Activated CD4-positive, alpha-beta T cell treated with anti-CD3 and anti-CD28 coated beads for 24 hours (primary cell): ENCODE data around the gene NFATC1.
"Not testable (repeated sequence)": the region's sequence is repeated elsewhere in the genome, so short reads cannot be mapped to it uniquely, and the experiment has no call there.

Experiments
- DNase-seq, 2 donors: peaks; one replicate each; pipeline ENCODE4 v3.0.0-alpha.2; 2020; ENCODE audit warnings: low read depth in 2 of 2

NFATC1 gene

DNA sequence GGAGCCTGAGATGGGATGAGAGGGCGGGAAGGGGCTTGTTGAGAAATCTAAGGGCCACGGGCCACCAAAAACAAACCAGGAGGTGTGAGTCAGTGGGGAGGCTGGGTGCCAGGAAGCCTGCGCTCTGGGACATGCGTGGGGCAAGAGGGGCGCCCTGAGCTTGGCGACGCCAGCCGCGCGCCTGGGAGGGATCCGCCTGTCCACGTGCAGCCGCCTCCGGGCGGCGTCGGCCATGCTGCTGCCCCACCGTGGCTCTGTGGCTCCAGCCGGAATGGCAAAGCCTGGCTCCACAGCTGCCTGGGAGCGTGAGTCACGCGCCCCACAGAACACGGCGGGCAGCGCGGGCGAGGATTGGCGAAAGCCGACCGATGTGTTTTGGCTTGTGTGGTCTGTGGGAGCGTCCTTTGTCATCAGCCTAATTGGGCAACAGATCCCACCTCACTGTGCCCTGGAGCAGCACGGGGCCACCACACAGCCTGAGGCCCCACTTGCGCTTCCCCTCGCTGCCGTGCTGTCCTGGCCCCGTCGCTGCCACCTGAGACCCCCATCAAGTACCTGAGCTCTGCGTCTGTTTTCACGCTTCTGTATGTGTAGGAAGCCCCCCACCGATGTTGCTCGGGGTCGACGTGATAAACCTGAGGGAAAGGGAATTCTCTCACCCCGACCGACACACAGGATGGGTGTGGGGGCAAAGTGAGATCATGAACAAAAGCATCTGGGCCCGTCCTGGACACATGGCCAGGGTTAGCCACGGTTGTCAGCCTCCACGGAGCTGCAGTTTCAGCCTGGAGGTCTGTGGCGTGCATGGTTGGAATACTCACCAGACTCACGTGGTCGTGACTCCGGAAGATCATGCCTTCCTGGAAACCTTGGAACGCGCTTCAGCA lies 80.5 kb downstream of the NFATC1 start:
- DNase-seq = no peak

DNA sequence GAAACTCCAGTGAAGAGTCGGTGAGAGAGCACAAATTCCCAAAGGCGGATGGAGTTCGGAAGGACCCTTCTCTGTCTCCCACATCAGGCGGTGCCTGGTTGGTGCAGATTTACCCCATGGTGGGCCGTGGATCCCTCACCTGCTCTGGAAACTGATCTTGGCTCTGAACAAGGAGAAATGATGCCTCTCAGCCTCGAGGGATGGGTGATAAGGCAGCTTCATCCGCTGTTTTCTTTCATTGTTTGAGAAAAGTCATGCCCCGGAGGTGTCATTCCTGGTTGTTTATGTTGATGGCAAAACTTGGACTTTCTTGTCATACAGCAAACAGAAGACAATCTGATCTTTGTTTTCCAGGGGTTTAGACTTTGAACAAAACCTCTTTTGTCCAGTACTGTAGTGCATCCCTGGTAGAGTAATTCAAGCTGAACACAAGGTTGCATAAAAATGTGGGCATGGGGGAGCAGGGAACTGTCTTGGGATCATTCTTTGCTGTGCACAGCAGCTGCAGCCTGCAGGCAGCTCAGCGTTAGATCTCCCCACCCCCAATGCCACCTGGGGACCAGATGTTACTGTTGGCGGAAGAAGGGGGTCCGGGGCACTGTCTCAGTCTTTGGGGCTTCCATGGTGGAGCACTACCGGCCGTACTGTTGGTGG lies 81.3 kb downstream of the NFATC1 start:
- no peak for DNase-seq

DNA sequence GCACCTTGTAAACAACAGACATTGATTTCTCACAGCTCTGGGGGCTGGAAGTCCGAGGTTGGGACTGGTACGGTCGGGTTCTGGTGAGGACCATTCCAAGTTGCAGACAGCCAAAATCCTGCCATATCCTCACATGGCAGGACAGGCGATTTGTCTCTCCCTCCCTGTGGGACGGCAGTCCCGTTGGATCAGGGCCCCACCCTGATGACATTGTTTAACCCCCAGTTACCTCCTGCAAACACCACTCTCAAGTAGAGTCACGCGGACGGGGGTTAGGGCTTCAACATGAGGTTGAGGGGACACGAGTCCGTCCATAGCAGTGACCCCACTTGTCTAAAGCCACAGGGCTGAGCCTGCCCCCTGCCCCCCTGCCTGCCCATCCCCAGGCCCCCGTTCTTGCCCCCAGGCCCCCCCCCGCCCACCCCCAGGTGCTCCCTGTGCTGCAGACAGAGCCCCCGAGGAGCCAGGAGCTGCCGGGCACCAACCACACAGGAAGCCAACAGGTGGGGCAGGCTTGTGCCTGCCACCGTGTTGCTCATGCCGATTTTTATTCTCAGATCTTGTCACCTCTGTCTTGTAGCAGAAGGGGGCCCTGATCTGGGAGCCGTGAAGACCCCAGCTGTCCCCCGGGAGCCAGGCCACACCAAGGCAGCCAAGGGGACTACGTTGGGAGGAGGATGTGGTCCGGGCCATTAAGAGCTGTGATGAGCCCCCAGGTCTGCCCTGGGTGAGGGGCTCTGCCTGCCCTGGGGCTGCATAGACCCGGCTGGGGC lies 82.2 kb downstream of the NFATC1 start:
- DNase-seq = no peak

DNA sequence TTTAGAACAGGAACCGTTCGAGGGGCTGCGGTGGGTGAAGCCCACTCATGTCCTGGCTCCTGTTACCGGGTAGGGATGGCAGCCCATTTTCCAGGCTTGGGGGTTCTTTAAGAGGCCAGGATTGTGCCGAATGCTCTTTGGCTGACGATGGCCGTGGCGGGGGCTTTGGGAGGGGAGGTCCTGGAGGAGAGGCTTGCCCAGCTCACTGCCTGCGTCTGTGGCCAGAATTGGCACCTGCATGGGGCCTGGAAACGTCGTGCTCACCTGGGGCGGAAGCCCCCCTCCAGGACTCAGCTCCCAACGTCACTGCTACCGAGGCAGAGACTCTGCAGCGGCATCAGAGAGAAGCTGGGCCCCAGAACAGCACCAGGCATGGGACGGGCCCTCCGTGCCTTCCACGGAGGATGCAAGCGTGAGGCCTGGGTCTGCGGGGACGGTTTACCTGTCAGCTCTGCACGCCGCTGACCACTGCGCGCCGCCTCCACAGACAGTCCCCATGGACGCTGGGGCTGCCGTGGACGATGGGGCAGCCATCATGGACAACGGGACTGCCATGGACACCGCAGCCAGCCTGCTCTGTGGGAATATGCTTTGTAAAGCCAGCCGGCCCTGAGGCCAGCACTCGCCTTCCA lies 82.9 kb downstream of the NFATC1 start:
- no peak for DNase-seq

DNA sequence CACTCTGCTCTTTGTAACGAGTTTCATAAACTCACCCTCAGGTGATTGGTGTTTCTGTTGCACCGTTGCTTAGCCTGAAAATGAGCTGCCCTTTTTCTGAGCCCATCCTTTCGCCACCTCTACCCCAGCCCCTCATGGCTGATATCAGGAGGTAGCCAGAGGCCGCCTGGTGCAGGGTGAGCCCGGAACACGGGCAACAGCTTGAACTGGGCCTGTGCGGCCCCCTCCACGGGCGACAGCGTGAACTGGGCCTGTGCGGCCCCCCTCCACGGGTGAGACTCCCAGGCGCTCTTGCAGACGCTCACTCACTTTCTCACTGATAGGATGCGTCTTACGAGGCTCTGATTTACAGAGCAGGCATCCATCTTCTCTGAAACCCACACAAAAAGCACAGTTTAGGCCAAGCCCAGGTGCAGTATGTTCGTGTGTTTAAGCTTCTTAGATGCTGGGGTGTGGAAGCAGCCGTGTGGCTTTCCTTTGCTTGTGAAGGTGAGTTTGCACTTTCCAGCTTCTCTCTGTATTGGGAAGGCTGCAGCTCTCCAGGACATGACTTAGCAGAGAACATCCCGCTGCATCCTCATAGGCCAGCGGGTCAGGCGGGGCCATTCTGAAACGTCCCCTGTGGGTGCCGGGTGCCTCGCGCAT lies 83.5 kb downstream of the NFATC1 start:
- DNase-seq = no peak

DNA sequence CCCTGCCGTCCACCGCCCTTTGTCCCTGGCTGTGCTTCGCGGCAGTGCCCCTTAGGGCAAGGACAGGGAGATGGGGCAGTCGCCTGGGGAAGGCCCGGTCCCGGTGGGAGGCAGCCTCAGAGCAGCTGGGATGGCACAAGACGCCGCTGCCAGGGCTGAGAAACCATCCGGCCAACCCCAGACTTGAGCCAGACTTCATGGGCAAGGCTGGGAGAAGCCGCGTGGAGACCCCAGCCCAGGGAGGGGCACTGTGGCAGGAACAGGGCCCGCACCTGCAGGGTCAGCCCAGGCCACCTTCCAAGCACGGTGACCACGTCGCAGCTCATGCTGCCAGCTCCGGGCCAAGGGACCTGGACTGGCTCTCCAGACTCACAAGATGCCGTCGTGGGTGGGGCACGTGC lies 84.0 kb downstream of the NFATC1 start:
- DNase-seq = no peak

DNA sequence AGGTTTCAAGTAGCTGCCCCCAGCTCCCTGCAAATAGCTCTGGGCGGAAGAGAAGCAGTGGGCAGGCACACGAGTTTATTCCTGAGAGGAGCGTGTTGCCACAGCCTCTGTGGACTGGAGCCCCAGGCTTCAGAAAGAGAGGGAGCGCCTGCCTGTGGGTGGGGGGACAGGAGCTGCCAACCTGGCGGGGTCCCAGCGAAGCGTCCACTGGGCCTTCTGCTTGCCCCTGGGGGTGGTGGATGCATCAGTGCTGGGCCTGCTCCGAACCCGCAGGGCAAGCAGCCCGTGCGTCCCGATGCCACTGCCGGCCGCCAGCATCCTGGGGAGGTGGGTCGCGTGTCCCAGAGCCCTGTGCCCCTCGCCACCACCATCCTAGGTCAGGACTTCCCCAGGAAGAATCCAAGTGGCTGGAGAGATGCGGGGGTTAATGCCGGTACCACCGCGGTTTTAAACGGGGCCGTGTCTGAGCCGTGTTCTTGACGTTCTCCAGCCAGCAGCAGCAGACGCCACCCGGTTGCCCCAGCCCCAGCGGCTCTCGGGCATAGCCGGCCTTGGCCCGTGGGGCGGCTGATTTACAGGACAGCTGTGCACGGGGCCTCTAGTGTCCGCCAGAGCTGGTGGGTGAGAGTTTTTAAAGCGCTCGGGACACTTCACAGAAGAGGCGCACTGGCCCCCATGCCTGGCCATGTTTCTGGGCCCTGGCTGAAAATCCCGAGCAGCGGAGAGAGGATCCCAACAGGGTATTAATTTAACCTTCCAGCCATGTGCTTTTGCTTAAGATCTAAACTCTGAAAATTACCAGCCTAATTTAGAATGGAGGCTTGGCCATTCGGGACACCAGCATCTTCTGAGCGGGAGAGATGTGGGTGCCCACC lies 84.7 kb downstream of the NFATC1 start:
- DNase-seq = no peak

DNA sequence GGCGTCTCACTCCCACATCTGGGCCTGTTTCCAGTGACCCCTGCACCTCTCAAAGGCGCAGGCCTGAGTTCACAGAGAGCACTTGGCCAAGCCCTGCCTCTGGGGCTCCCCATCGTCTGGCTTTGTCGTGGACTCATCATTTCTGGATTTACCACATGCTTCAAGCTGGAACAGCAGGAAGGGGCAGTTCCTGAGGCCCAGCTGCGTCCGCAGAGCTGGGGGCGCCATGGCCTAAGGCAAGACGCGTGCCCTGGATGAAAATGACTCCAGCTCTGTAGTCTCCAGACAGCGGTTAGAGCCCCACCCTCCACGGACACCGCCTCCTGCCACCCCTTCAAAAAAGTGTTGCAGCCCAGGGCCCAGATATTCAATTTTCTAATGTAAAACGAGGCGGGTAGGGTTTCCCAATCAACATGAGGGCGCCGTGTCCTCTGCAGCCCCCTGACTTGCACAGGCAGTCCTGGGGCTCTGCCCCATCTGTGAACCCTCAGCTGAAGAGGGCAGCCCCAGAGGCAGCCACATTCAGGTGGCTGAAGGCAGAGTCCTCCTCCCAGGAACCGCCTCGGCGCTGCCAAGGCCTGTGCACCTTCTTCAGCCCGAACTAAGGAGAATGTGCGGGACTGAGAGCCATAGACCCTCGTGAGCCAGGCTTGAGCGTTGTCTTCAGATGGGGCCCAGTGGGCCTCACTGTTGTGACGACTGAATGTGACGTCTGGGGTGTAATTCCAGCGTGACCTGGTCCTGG lies 85.5 kb downstream of the NFATC1 start:
- no peak for DNase-seq

DNA sequence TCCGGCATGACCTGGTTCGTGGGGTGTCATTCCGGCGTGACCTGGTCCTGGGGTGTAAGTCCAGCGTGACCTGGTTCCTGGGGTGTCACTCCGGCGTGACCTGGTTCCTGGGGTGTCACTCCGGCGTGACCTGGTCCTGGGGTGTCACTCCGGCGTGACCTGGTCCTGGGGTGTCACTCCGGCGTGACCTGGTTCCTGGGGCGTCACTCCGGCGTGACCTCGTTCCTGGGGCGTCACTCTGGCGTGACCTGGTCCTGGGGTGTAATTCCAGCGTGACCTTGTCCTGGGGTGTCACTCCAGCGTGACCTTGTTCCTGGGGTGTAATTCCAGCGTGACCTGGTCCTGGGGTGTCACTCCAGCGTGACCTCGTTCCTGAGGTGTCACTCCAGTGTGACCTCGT lies 87.7 kb downstream of the NFATC1 start:
- DNase-seq = not testable (repeated sequence)

DNA sequence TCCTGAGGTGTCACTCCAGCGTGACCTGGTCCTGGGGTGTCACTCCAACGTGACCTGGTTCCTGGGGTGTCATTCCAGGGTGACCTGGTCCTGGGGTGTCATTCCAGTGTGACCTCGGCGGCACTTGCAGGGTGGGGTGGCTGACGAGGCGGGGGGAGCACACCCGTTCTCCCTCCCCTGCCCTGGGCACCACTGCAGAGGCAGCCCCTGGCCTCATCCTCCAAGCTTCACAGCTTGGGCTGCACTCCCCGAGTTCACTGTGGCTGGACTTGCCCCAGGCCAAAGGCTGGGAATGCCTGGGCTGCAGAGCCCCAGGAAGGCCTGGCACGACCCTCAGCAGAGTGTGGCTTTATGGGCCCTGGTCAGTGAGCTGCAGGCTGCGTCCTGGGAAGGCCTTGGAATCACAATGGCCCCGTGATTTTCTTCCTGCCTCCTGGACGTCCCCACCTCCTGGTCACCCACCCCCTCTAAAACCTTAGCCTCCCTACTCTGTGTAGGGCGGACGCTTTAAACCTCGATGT lies 88.3 kb downstream of the NFATC1 start:
- DNase-seq = no peak

DNA sequence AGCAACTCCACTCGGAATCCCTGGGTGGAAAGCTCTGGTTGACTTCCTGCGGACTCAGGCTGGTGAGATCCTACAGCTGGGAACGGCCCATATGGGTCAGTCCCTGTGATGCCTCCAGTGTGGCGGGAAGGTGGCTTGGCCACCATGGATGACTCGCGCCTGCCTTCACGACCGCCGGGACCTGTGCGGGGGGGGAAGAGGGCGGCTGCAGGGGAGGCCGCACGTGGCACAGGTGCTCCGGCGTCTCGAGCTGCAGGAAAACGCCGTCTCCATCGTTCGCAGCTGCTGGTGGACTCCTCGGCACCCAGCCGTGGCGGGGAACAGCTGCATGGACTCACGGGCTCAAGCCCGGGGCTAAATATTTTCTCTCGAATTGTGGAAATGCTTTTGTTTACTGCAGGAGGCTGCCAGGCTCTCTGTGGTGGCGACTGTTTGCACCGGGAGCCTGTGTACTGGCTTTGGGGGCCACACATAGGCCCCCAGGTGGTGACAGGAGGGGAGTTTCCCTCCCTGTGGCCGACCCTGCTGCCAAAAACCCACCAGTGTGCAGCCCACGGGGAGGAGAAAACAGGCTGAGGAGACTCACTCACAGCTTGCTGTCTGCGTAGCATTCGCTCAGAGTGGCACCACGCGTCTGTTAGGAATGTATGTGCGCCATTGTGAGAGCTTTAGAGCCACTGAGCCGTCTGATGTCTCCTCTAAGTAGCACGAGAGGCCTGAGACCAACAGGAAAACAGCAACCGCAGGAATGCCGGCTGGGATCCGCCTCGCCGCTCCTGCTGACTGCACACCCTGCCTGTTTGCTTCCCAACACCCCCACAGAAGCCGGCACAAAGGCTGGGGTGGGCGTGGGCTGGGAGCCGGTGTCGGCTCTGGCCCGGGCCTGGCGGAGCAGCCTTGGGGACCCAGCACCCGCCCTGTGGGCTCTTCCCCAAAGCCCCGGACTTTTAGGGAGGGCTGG lies 89.2 kb downstream of the NFATC1 start:
- no peak for DNase-seq

DNA sequence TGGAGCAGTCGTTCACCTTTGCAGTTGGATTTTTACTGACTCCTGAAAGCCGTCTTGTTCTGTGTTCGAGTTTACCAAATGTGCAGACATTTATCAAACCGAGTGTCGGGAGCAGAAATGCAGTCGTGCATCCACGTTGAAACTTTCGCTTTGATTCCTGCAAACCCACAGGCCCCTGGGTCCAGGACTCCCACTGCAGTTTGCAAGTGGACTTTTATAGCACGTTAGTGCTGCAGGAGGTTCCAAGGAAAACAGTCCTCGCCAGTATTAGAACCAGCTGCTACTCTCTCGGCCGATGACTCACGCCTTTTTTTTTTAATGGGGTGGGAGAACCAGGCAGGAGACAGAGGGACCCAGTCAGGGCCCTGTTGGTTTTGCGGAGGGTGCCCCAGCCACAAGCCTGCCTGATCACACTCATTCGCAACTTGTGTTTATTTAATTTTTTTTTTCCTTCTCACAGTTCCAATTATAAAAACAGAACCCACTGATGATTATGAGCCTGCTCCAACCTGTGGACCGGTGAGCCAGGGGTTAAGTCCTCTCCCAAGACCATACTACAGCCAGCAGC lies 90.1 kb downstream of the NFATC1 start:
- no peak for DNase-seq

DNA sequence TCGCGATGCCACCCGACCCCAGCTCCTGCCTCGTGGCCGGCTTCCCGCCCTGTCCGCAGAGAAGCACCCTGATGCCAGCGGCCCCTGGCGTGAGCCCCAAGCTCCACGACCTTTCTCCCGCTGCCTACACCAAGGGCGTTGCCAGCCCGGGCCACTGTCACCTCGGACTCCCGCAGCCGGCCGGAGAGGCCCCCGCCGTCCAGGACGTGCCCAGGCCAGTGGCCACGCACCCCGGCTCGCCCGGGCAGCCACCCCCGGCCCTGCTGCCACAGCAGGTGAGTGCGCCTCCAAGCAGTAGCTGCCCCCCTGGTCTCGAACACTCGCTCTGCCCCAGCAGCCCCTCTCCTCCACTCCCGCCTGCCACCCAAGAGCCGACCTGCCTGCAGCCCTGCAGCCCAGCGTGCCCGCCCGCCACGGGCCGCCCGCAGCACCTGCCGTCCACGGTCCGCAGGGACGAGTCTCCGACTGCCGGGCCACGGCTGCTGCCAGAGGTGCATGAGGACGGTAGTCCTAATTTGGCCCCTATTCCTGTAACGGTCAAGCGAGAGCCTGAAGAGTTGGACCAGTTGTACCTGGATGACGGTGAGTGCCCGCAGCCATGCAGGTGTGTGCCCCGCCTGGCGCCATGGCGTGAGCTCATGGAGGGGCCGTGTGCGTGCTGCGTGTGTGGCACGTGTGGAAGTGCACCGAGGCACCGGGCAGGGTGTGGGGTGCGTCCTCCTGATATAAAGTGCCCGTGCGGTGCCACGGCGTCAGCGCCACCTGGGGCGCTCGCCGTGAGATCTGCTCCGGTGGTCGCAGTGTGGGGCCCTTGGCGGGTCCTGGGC lies 90.8 kb downstream of the NFATC1 start:
- no peak for DNase-seq

DNA sequence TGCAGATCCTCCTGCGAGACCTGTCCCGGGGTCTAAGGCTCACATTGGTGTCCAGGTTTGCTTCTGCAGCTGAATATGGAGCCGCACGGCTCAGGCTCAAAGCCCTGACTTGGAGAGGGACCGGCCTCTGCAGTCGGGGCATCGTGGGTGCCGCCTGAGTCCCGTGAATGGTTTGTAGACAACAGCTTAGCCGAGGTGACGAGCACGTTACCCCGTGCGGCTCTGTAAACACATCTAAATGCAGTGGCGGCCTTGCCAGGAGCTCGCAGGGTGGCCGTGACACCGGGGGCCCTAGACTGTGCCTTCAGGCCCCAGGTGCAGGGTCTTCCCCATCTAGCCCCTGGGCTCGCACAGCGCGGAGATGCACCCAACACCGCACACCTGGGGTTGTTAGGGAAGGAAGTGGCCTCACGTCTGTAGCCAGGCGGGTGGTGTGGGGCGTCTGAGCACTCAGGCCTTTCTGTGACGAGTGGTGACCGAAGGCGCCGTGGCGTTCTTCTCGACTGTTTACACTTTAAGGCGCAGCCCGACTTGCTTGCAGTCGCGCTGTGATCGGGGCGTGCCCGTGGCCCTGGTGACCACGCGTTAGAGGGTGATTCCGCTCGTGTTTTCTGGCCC lies 91.6 kb downstream of the NFATC1 start:
- no peak for DNase-seq

DNA sequence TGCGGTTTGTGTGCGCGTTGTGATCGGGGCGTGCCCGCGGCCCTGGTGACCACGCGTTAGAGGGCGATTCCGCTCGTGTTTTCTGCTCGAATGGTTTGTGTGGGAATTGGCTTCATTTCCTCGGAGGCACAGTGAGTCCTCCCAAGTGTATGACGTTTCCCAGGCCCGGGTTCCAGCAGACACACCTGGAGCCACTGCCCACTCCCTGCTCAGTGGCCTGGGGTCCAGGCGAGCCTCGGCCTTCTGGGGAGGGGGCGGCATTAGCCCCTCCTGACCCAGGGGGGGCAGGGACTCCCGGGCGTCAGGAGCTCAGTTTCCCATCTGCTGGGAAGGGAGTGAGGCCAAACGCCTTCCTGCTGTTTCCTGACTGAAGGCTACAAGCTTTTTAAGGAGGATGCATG lies 92.1 kb downstream of the NFATC1 start:
- no peak for DNase-seq

DNA sequence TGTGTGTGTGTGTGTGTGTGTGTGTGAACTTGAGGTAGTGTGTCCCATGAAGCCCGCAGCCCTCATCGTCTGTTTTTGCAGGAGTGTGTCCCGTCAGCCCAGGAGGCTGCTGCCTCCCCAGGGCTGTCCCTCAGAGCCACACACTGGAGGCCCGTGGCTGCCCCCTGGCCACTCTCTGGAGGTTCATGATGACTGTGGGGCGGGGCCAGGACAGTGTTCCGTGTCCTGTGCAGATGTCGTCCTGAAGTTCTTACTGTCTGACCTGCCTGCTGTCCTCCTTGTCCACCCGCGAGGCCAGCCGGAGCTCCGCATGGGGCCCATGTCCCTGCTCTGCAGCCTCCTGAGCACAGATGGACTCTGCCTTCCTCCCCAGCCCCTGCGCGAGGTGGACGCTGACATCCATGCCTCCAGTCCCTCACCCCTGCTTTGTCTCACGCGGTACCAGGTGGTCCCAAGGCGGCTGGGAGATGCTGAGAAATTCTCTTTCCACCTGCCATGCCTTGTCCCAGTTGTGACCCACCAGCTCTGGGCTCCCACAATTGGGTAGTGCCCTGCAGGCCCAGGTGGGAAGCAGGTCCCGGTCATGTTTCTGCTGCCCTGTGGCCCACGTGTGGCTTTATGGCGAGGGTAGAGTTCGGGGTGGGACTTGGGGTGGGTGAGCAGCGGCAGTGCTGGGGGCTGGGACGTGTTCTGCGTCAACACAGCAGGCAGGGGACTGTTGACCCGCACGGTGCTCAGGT lies 92.8 kb downstream of the NFATC1 start:
- DNase-seq = no peak
